Thyroid gland (tissue), 4 donors: ENCODE data around the gene ABHD8.

ENCODE experiments used
- POLR2A ChIP-seq, 2 donors: fragments of 450-650 bp; IDR thresholded peaks; one replicate each; pipeline ENCODE4 v1.6.1; 2017; ENCODE audit warnings: antibody characterized with exemption in 2 of 2, mild to moderate bottlenecking in 2 of 2, moderate library complexity in 1 of 2
- TF ChIP-seq, protein P1 (sequence below), 6 experiments: fragments of 200-600 bp in 3 of 6; fragments of 450-650 bp in 3 of 6; sonication (generic) in 3 of 6; IDR thresholded peaks; one replicate each; pipeline ENCODE4 v1.5.1; 2016 to 2019; ENCODE audit warnings: antibody characterized with exemption in 6 of 6, mild to moderate bottlenecking in 2 of 6, inconsistent platforms in 1 of 6, moderate library complexity in 1 of 6

DNA sequence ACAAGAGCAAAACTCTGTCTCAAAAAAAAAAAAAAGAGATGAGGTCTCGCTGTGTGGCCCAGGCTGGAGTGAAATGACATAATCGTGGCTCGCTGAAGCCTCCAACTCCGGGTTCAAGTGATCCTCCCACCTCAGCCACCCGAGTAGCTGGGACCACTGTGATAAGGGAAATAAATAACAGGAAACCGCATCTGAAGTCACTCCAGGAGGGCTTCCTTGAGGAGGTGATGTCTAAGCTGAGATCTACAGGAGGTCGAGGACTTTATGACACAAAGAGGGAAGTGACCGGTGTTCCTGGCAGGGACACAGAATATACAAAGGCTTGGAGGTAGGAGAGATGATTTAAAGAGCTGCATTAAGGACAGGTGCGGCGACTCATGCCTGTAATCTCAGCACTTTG lies 48.6 kb downstream of the ABHD8 start:
- TF ChIP-seq, protein P1, sequence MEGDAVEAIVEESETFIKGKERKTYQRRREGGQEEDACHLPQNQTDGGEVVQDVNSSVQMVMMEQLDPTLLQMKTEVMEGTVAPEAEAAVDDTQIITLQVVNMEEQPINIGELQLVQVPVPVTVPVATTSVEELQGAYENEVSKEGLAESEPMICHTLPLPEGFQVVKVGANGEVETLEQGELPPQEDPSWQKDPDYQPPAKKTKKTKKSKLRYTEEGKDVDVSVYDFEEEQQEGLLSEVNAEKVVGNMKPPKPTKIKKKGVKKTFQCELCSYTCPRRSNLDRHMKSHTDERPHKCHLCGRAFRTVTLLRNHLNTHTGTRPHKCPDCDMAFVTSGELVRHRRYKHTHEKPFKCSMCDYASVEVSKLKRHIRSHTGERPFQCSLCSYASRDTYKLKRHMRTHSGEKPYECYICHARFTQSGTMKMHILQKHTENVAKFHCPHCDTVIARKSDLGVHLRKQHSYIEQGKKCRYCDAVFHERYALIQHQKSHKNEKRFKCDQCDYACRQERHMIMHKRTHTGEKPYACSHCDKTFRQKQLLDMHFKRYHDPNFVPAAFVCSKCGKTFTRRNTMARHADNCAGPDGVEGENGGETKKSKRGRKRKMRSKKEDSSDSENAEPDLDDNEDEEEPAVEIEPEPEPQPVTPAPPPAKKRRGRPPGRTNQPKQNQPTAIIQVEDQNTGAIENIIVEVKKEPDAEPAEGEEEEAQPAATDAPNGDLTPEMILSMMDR (IDR thresholded peaks at IDR 0.05): no peak
- TF ChIP-seq POLR2A (IDR thresholded peaks at IDR 0.05): no peak
